Measurements from ENCODE around the gene ATP8B4.
A peak's percentile ranks its signal among the peaks of the same experiment; 100 is the strongest.

Gene ATP8B4

GRCh38 chr15:50064673-50065072 lies 54.4 kb downstream of the ATP8B4 start:
- no peak for DNase-seq (ENCODE audit: low spot score)

DNA sequence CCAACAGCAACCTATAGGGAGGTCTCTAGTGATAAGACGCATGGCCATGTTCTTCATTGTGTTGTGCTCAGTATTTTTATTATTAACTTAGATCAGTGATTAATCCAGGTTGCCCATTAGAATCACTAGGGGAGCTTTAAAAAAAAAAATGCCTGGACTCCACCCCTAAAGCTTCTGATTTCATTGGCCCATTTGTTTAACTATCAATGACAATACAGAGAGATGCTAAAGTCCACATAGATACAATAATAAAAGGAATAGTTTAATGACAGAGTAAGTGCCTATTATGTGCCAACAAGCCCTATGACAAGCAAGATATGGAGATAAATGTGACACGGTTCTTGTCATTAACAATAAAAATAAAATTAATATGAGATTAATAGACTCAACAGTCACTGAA lies 55.8 kb downstream of the ATP8B4 start:
- no peak for DNase-seq (ENCODE audit: low spot score)

GRCh38 chr15:50061503-50061902 lies 57.5 kb downstream of the ATP8B4 start:
- no peak for DNase-seq (ENCODE audit: low spot score)

- DNase-seq (ENCODE audit: low spot score), result no peak
These were observed 59.1 kb downstream of the ATP8B4 start for GRCh38 chr15:50059883-50060282.

- no peak for DNase-seq (ENCODE audit: low spot score)
These were observed 59.7 kb downstream of the ATP8B4 start for GRCh38 chr15:50059203-50059772.

GRCh38 chr15:50057905-50058639 lies 61.0 kb downstream of the ATP8B4 start:
- no peak for DNase-seq (ENCODE audit: low spot score)

- no peak for DNase-seq (ENCODE audit: low spot score)
These were observed 61.8 kb downstream of the ATP8B4 start for GRCh38 chr15:50057196-50057595.

GRCh38 chr15:50055750-50056157 lies 63.3 kb downstream of the ATP8B4 start:
- DNase-seq (ENCODE audit: low spot score), result no peak

DNA sequence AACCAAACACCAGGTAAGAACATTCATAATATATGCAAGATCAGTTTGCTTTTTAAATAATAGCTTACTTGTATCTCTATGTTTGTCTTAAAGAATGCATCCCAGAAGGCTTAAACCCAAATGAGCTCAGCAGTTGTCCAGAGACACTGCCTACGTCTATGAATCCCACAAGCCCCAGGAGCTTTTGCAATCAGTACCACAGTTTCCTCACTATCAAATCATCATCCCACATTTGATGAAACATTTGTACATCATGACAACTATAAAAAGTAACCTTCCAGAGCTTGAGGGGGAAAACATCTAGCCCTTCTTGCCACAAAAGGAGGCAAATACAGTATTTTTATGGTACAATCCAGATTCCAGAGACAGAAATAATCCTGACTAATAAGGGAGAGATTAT lies 63.7 kb downstream of the ATP8B4 start:
- peak; percentile 16 for DNase-seq (ENCODE audit: low spot score)

DNA sequence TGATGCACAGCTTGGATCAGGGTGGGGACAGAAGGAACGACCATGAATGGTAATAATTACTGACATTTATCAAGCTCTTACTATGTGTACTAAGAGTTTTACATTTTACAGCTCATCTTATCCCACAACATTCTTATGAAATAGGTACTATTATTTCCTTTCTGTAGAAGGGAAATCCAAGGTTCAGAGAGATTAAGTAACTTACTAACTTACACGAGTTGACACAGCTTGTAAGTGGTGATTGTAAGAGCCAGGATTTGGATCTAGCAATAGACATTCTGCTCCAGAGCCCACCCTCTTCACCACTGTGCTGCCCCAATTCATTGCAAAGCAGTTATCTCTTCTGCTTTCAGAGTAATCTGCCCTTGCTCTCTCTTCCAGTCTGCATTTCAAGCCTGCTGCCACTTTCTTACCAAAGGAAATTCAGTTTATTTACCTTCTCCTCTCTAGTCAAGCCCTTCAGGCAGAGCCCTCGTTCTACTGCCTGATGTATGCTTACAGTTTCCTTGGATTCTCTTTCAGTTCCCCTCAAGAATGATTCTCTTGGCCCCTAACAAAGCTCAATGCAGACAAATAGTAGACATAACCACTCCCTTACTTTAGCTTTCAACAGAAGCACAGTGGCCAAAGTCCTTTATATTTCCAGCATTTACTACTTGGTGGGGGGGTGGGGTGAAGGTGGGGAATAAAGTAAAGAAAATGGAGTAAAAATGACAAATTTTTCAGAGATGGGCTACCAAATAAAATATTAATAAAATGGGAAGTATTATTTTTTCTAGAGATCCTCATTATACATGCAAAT lies 65.8 kb downstream of the ATP8B4 start:
- no peak for DNase-seq (ENCODE audit: low spot score)

DNA sequence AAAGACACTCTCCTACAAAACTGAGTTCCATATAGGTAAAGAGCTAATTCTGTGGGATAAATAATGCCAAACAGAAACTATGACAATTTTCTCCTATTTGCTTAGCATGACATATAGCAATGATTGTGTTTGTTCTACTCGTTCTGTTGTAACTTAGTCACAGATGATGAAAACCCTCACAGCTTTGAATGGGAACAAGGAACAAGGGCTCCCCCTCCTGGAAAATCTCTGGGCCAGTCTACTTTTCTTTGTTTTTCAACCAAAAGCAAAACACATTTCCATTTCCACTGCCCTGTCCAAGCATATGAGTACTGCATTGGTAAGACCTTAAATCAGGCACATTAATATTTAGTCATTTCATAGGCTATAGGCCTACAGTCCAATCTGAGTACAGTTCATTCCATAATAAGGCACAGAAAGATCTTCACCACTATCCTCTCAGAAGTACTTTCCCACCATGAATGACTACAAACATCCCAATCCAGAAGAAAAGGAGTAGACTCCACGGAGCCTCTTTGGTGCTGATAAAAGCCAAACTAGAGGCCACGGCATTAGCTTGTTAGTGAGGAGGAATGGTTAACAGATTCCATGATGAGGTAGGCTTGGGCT lies 67.1 kb downstream of the ATP8B4 start:
- DNase-seq (ENCODE audit: low spot score), result peak; percentile 26

DNA sequence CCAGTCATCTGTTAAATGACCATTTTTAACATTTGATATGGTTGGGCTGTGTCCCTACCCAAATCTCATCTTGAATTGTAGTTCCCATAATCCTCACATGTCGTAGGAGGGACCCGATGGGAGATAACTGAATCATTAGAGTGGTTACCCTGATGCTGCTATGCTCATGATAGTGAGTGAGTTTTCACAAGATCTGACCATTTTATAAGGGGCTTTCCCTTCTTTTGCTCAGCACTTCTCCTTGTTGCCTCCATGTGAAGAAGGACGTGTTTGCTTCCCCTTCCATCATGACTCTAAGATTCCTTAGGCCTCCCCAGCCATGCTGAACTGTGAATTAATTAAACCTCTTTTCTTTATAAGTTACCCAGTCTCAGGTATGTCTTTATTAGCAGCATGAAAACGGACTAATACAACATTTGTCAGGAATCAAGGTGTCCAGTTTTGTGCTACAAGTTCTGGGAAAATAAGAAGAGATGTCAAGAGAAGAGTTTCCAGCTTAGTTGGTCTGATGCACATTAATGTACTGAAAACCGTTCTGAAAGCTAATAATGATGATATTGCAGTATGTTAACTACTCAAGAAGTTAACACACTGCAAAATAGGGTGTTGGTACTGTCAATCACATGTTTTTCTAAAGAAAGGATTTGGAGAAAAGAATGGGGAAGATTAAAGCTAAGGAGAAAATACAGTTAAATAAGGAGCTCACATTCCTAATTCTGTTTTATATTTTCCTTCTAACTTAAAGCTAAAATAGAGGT lies 67.9 kb downstream of the ATP8B4 start:
- no peak for DNase-seq (ENCODE audit: low spot score)

GRCh38 chr15:50049871-50050270 lies 69.2 kb downstream of the ATP8B4 start:
- DNase-seq (ENCODE audit: low spot score), result peak; percentile 32

DNA sequence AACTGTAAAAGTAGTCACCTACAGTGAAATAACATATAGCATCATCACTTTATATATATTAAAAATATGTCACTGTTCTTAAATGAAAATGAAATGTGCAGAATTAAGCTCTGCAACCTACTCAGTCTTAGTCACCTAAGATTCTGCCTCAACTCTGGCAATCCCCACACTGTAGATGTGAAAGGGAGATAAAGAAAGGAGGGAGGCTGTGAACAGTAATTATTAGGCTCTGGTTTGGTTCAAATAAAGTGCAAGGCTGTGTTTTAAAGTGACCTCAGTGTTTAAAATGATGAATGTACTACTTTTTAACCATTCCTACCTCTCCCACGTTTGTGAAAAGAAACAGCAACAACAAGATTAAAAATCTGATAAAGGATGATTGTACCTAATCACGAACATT lies 72.2 kb downstream of the ATP8B4 start:
- DNase-seq (ENCODE audit: low spot score), result no peak

- no peak for DNase-seq (ENCODE audit: low spot score)
These were observed 72.9 kb downstream of the ATP8B4 start for GRCh38 chr15:50046159-50046558.

DNA sequence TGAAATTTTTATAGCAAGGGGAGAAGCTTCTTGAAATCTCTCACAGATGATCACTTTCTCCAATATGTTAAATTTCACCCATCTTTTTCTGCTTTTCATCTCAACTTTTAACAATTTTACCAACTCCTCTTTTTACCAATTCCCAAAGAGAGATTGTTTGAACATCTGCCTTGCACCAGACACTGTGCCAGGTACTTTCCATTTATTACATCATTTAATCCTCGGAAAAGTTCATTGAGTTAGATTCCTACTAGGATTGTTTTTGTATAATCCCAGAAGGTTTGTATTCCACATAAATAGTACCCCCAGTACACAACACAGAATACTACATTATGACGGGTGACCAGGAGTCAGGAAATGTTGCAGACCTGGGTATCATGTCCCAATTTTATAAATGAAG lies 74.1 kb downstream of the ATP8B4 start:
- DNase-seq (ENCODE audit: low spot score), result no peak

- DNase-seq (ENCODE audit: low spot score), result no peak
These were observed 74.6 kb downstream of the ATP8B4 start for GRCh38 chr15:50044406-50044805.

DNA sequence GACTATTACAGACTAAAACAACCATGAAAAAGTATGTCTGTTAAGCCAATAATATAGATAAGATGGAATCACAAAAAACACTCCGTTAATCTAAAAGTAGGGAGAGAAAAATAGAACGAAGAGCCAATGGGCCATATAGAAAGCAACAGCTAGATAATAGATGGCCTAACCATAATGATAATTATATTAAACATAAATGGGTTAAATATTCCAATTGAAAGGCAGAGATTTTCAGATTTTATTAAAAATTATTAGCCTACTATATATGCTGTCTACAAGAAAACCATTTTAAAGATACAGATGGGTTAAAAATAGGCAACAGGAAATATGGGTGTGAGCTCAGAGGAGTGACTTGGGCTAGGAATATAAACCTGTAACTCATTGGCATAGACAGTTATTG lies 76.3 kb downstream of the ATP8B4 start:
- DNase-seq (ENCODE audit: low spot score), result no peak

DNA sequence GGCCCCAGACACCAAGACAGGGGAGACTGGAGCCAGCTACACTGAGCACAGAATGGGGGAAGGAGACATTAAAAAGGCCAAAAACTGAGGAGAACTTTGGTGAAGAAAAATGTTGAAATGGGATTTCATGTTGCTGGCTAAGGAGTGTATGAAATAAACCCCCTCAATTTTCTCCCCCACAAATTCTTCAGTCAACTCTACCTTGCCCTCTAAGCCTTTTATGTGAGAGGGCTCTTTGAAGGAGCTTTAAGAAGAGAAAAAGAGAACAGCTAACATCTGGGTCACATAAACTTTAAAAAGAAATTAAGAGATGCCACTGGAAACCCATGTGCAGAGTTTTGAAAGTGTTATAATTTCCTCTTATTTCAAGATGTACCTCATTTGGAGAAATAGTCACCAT lies 88.6 kb downstream of the ATP8B4 start:
- no peak for DNase-seq (ENCODE audit: low spot score)

DNA sequence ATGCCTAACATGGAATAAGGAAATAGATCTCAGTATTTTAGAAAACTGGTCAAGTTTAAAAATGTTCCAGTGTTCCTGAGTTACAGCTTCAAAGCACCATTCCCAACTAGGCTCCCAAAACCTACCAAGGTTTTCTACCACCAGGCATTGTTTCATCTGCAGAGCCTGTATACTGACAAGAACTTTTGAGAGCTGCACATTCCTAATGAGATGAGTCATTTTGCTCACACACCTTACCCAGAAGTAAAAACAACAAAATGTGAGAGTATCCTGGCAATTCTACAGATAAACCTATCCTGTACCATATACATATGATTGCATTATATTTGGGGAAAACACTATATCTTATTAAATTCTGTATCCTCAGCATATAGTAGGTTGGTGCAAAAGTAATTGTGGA lies 90.7 kb downstream of the ATP8B4 start:
- DNase-seq (ENCODE audit: low spot score), result no peak

DNA sequence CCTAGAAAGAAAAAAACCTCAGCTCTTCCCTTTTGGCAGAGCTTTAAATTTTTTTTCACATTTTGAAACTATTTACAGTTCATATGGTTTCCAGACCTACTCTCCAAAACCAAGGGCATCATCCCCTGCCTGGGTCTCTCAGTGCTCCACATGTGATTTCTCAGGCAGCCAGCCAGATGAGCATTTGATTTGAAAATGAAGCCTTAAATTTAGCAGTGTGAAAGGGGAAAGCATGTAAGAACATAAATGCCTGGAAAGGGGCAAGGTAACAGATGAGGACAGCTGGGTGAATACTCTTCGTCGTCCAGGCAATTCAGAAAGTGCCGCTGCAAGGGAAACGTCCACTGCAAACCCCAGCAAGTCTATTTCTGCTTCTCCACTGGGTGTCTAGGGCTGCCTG lies 94.8 kb downstream of the ATP8B4 start:
- DNase-seq (ENCODE audit: low spot score), result no peak

- no peak for DNase-seq (ENCODE audit: low spot score)
These were observed 100.5 kb downstream of the ATP8B4 start for GRCh38 chr15:50018491-50018890.
